Measurements from ENCODE around the gene NAALADL2. TPM values are rescaled to one million over a fixed set of nuclear protein-coding genes. Genes with fewer than 3 reads are reported as not detected.
"Not testable (repeated sequence)": the region's sequence is repeated elsewhere in the genome, so short reads cannot be mapped to it uniquely, and the experiment has no call there.

NAALADL2 gene
- total RNA-seq, 1 donor from 2014 or later: 2.9 TPM

DNA sequence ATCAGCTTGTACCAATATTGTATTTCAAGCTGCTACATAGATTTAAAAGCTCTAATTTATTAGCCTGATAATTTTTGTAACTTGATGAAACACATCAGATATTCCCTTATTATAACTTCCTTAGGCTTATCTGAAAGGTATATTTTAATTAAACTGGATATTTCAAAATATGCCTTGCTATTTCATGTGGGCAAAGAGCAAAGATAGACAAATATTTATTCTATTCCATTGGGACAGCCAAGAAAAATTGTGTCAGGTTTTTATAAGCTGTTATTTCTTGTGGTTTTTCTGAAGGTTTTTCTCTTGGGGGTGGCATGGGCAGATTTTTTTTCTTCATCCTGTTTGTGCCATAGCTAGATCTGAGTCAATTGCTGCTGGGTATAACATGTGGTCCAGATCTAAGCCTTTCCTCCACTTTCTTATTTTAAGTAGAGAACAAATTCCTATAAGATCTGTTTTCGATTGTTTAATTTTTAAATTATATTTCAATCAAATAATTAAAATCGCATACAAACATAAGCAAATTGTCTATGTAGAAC, 249.5 kb downstream of the NAALADL2 start:
- no peak for DNase-seq (ENCODE audit: low read depth)
- H3K4me3 ChIP-seq (ENCODE audit: low read depth, low read length): no peak overlapping the region
- TF ChIP-seq, protein P1, sequence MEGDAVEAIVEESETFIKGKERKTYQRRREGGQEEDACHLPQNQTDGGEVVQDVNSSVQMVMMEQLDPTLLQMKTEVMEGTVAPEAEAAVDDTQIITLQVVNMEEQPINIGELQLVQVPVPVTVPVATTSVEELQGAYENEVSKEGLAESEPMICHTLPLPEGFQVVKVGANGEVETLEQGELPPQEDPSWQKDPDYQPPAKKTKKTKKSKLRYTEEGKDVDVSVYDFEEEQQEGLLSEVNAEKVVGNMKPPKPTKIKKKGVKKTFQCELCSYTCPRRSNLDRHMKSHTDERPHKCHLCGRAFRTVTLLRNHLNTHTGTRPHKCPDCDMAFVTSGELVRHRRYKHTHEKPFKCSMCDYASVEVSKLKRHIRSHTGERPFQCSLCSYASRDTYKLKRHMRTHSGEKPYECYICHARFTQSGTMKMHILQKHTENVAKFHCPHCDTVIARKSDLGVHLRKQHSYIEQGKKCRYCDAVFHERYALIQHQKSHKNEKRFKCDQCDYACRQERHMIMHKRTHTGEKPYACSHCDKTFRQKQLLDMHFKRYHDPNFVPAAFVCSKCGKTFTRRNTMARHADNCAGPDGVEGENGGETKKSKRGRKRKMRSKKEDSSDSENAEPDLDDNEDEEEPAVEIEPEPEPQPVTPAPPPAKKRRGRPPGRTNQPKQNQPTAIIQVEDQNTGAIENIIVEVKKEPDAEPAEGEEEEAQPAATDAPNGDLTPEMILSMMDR (conservative IDR thresholded peaks at IDR 0.05; ENCODE audit: low read depth, low read length): no peak

DNA sequence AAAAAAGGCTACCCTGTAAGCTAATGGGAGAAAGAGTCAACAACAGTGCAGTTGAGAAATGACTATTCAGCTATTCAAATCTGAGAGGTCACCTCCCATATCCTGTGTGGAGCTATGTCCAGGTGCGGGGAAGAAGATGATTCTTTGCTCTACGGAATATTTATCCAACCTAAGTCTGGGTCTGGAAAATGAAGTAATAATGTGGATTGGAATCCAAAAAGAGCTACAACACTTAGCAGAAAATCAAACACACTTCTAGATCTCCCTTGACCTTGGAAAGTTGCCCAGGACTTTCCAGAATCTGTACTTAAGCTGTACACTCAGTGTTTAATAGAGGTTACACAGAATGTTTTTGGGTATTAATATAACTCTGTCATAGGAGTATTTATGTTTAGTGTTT, 251.9 kb downstream of the NAALADL2 start:
- TF ChIP-seq, protein P1 (conservative IDR thresholded peaks at IDR 0.05; ENCODE audit: low read depth, low read length): no peak
- DNase-seq (ENCODE audit: low read depth): no peak
- H3K4me3 ChIP-seq (ENCODE audit: low read depth, low read length): no peak overlapping the region

DNA sequence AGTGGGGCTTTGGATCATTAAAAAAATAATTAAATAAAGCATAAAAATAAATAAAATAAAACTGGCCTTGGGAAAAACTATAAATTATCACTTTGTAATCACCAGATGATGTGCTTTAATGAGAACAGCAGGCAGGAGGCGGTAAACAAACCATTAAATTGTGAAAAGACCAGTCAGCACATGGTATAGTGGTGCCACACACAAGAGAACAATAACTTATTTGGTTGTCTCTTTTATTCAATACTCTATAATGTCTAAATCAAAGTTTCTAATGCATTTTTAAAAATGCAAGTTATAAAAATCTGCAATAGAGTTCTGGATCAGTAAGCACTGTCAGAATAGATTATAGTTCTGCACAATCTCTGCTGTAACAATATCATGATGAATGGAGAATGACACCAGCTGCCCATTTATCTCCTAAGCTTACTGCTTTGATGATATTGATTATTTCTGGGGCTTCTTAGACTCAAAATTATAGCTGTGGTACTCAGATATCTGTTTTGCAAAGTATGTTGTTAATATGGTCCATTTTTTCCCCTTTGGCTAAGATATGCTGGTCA, 259.3 kb downstream of the NAALADL2 start:
- no peak for DNase-seq (ENCODE audit: low read depth)
- no peak overlapping the region for H3K4me3 ChIP-seq (ENCODE audit: low read depth, low read length)
- TF ChIP-seq, protein P1 (conservative IDR thresholded peaks at IDR 0.05; ENCODE audit: low read depth, low read length): no peak

DNA sequence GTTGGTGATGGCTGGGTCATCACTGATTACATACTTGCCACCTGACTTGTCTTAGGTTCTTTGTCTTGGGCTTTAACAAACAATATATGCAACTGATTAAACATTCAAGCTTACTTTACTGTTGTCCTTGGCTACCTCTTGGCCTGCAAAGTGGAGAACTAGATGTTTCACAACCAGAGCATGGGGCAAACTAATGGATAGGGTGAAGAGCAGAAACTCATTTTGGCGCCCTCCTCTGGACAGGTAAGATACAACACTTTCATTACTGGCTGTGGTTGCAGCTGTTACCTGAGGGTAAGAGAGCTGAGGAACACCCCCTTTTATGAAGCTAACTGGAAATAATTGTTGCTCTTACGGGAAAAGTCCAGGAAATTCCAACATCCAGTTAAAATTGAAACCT, 262.1 kb downstream of the NAALADL2 start:
- DNase-seq (ENCODE audit: low read depth): no peak
- H3K4me3 ChIP-seq (ENCODE audit: low read depth, low read length): no peak overlapping the region
- TF ChIP-seq, protein P1 (conservative IDR thresholded peaks at IDR 0.05; ENCODE audit: low read depth, low read length): peak; percentile 61

DNA sequence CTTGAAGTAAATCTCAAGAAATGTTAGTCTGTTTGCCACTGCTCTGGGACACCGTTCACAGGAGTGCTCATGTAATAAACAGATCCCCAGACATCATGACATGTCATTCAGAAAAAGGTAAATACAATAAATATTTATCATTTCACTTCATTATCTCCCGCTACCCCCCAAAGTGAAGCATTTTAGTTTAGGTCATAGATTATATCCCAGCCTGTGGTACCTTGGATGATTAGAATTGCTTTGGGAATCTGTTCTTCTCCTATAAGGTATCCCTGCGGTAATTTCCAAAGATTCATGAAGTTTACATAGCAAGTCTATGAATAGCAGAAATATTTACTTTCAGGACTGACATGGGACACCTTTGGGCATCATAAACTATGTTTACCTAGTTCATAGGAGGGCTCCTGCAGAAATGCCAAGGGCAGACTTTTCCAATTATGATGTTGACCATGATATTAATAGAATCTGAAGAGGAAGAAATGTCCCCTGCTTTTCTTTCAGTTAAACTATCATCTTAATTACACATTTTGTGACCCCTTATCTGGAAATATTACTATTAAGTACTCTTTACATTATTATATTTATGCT, 268.0 kb downstream of the NAALADL2 start:
- DNase-seq (ENCODE audit: low read depth): no peak
- TF ChIP-seq, protein P1 (conservative IDR thresholded peaks at IDR 0.05; ENCODE audit: low read depth, low read length): no peak
- H3K4me3 ChIP-seq (ENCODE audit: low read depth, low read length): no peak overlapping the region

DNA sequence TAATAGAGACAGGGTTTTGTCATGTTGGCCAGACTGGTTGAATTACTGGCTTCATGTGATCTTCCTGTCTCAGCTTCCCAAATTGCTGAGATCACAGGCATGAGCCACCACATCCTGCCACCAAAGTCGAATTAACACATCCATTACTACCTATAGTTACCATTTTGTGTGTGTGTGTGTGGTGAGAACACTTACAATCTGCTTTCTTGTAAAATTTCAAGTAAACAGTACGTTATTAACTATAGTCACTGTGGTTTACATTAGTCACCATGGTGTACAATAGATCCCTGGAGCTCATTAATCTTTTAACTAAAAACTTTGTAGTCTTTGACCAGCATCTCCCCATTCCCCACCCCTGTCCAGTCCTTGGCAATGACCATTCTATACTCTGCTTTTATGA, 270.0 kb downstream of the NAALADL2 start:
- TF ChIP-seq, protein P1 (conservative IDR thresholded peaks at IDR 0.05; ENCODE audit: low read depth, low read length): no peak
- DNase-seq (ENCODE audit: low read depth): no peak
- no peak overlapping the region for H3K4me3 ChIP-seq (ENCODE audit: low read depth, low read length)

DNA sequence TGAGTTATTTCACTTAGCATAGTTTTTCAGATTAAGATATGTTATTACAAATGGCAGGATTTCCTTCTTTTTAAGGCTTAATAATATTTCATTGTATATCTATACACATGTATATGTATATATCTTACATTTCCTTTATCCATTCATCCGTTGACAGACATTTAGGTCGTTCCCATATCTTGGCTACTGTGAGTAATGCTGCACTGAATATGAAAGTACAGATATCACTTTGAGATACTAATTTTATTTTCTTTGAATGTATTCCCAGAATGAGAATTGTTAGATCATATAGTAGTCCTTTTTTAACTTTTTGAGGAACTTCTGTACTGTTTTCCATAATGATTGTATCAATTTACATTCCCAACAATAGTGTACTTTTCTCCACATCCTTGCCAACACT, 270.4 kb downstream of the NAALADL2 start:
- DNase-seq (ENCODE audit: low read depth): no peak
- no peak overlapping the region for H3K4me3 ChIP-seq (ENCODE audit: low read depth, low read length)
- TF ChIP-seq, protein P1 (conservative IDR thresholded peaks at IDR 0.05; ENCODE audit: low read depth, low read length): no peak

DNA sequence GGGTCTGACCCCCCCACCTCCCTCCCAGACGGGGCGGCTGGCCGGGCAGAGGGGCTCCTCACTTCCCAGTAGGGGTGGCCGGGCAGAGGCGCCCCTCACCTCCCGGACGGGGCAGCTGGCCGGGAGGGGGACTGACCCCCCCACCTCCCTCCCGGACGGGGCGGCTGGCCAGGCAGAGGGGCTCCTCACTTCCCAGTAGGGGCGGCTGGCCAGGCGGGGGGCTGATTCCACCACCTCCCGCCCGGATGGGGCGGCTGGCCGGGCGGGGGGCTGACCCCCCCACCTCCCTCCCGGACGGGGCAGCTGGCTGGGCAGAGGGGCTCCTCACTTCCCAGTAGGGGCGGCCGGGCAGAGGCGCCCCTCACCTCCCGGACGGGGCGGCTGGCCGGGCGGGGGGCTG, 272.7 kb downstream of the NAALADL2 start:
- not testable (repeated sequence) for DNase-seq (ENCODE audit: low read depth); H3K4me3 ChIP-seq (ENCODE audit: low read depth, low read length)

DNA sequence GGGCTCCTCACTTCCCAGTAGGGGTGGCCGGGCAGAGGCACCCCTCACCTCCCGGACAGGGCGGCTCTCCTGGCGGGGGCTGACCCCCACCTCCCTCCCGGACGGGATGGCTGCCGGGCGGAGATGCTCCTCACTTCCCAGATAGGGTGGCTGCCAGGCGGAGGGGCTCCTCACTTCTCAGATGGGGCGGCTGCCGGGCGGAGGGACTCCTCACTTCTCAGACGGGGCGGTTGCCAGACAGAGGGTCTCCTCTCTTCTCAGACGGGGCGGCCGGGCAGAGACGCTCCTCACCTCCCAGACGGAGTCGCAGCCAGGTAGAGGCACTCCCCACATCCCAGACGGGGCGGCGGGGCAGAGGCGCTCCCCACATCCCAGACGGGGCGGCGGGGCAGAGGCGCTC, 273.6 kb downstream of the NAALADL2 start:
- DNase-seq (ENCODE audit: low read depth); H3K4me3 ChIP-seq (ENCODE audit: low read depth, low read length): not testable (repeated sequence)

Data from epithelial cell of proximal tubule (primary cell).